Upper lobe of left lung (tissue), 6 donors: ENCODE results near the gene ANKRD44. TPM values are rescaled to one million over a fixed set of nuclear protein-coding genes. Genes with fewer than 3 reads are reported as not detected.

ENCODE experiments used
- ATAC-seq, 2 donors: fragments of 200-7000 bp; cut with Tn5 transposase; one replicate each; pipeline ENCODE4 v1.9.1; 2022; ENCODE audit warnings: mild to moderate bottlenecking in 2 of 2, moderate library complexity in 2 of 2; ENCODE audit not compliant: low FRiP score in 2 of 2
- DNase-seq, 2 donors: peaks; one replicate each; pipeline ENCODE4 v3.0.0-alpha.2; 2019 to 2020
- H3K27ac ChIP-seq, 4 donors: fragments of 200-600 bp; sonication (generic); one replicate each; pipeline ENCODE4 v1.5.1; 2016 to 2019
- H3K27me3 ChIP-seq, 4 donors: fragments of 200-600 bp; sonication (generic); one replicate each; pipeline ENCODE4 v1.5.1; 2017 to 2019
- H3K36me3 ChIP-seq, 4 donors: fragments of 200-600 bp; sonication (generic); one replicate each; pipeline ENCODE4 v1.5.1; 2016 to 2019
- H3K4me1 ChIP-seq, 4 donors: fragments of 200-600 bp; sonication (generic); one replicate each; pipeline ENCODE4 v1.5.1; 2018 to 2019
- H3K4me3 ChIP-seq, 4 donors: fragments of 200-600 bp; sonication (generic); one replicate each; pipeline ENCODE4 v1.5.1; 2017 to 2019; ENCODE audit warnings: mild to moderate bottlenecking in 2 of 4, moderate library complexity in 1 of 4
- H3K9me3 ChIP-seq, 4 donors: fragments of 200-600 bp; sonication (generic); one replicate each; pipeline ENCODE4 v1.5.1; 2018 to 2019
- EP300 ChIP-seq, 4 donors: sonication (generic); formaldehyde crosslinking; IDR thresholded peaks; one replicate each; pipeline ENCODE4 v1.5.1; 2017; ENCODE audit warnings: antibody characterized with exemption in 4 of 4, control low read depth in 2 of 4
- POLR2A ChIP-seq, 4 donors: fragments of 450-650 bp; IDR thresholded peaks; one replicate each; pipeline ENCODE4 v1.5.1; 2016 to 2017; ENCODE audit warnings: antibody characterized with exemption in 4 of 4, mild to moderate bottlenecking in 2 of 4
- POLR2AphosphoS5 ChIP-seq, 2 donors: sonication (generic); formaldehyde crosslinking; IDR thresholded peaks; one replicate each; pipeline ENCODE4 v1.5.1; 2017; ENCODE audit warnings: antibody characterized with exemption in 2 of 2
- WGBS, 2 donors: methylation state at CpG; one replicate each; pipeline ENCODE4 v1.1.5; 2017 to 2018; 5-methylcytosine and 5-hydroxymethylcytosine counted together
- total RNA-seq, 6 donors: library from RNA; depleted of rRNA in 4 of 6; stranded (reverse); fragments of >200 nt in 4 of 6; gene quantifications; one replicate each; pipeline versions ENCODE4 v1.1.0 to v1.2.1, GENCODE V29; 2016 to 2021
- TF ChIP-seq, protein P1 (sequence below), 6 experiments: fragments of 450-650 bp in 4 of 6; fragments of 200-600 bp in 2 of 6; sonication (generic) in 2 of 6; IDR thresholded peaks; one replicate each; pipeline ENCODE4 v1.5.1; 2016 to 2019; ENCODE audit warnings: antibody characterized with exemption in 6 of 6
- donor health status: DM: no; HTN: no; CAD: no; lungs with moderate emphysema.
- donor health status: DM: no; HTN: yes; CAD: no; lungs with severe emphysema.

ANKRD44 gene
- total RNA-seq, 6 donors from 2014 or later = 41.0 to 91.1 (median 61.7) TPM

DNA sequence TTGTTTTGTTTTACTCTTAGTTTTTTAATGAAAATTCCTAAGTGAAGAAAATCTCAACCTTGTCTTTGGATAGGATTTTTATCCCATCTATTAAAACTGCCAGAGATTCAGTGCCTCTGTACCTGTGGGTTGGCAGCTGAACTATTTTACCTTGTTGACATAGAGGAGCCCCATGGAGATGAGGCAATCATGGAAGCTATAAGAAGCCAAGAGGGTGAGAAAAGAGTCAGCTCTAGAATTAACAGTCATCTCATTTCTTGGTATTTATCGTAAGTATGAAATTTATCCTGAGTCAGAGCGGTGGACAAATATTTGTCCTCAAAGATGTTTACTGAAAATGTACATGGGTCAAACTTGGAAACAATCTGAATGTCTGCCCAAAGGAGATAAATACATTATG is 348.3 kb downstream of the ANKRD44 start:
- DNase-seq (no peak), ATAC-seq (no peak)
- H3K27ac ChIP-seq = no peak overlapping the region
- no peaks in the 10 kb centered on the region for H3K9me3 ChIP-seq
- TF ChIP-seq, protein P1, sequence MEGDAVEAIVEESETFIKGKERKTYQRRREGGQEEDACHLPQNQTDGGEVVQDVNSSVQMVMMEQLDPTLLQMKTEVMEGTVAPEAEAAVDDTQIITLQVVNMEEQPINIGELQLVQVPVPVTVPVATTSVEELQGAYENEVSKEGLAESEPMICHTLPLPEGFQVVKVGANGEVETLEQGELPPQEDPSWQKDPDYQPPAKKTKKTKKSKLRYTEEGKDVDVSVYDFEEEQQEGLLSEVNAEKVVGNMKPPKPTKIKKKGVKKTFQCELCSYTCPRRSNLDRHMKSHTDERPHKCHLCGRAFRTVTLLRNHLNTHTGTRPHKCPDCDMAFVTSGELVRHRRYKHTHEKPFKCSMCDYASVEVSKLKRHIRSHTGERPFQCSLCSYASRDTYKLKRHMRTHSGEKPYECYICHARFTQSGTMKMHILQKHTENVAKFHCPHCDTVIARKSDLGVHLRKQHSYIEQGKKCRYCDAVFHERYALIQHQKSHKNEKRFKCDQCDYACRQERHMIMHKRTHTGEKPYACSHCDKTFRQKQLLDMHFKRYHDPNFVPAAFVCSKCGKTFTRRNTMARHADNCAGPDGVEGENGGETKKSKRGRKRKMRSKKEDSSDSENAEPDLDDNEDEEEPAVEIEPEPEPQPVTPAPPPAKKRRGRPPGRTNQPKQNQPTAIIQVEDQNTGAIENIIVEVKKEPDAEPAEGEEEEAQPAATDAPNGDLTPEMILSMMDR (IDR thresholded peaks at IDR 0.05) = no peak
- TF ChIP-seq POLR2AphosphoS5 (IDR thresholded peaks at IDR 0.05) (no peak), EP300 (IDR thresholded peaks at IDR 0.05) (no peak), POLR2A (IDR thresholded peaks at IDR 0.05) (no peak)
- WGBS, 2 donors = 87 to 95% methylated on average over 2 of the region's 2 CpGs
- H3K27me3 ChIP-seq = no peaks in the 10 kb centered on the region
- H3K4me1 ChIP-seq = peaks cover 0 to 5% (median 0%) of the 10 kb centered on the region in 4 donors
- H3K4me3 ChIP-seq = no peak overlapping the region
- no peaks in the 10 kb centered on the region for H3K36me3 ChIP-seq

DNA sequence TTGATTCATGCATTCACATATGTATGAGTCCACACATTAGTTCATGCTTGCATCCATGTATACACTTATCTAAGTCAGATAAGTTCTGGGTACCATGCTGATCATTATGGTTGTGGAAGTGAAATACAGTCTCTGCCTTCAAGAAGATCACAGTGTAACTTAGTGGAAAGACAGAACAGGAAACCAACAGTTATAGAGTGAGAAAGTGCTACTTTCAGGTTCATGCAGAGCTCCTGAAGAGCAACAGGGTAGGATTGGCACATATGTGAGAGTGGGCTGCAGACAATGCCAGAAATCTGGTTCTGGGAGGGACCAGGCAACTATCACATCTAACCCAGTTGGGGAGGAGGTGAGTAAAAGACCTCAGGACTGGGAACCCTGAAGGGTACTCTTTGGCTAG is 348.7 kb downstream of the ANKRD44 start:
- Histone ChIP-seq H3K27me3 (no peaks in the 10 kb centered on the region), H3K27ac (no peak overlapping the region), H3K4me3 (no peak overlapping the region), H3K36me3 (no peaks in the 10 kb centered on the region), H3K4me1 (peaks cover 0 to 5% (median 0%) of the 10 kb centered on the region in 4 donors), H3K9me3 (no peaks in the 10 kb centered on the region)
- DNase-seq = no peak
- ATAC-seq = no peak
- TF ChIP-seq, protein P1 (IDR thresholded peaks at IDR 0.05) = no peak
- TF ChIP-seq EP300 (IDR thresholded peaks at IDR 0.05) (no peak), POLR2A (IDR thresholded peaks at IDR 0.05) (no peak), POLR2AphosphoS5 (IDR thresholded peaks at IDR 0.05) (no peak)

DNA sequence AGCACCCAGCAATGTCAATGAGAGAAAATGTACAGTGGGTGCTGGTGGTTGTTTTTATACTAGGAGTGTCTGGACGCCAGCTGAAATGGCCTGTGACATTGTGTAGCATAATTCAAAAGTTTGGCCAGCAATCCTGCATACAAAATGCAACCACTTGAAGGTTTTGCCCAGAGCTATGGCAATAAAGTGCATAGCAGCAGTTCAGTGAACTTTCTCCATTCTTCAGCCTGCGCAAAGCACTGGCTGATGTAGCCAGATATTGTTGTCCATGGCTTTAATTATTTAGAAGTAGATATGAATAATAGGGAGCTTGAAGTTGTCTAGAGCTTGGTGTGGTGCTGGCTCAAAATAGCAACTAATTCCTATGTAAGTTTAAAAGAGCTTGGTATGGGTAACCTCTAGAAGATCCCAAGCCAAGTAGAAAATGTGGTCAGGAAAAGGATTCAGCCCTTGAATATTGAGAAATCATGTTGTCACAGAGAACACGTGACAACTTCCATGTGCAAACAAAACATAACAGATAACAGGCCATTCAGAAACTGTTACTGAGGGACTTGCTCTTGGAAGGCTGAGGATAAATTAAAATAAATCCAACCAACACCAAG is 350.7 kb downstream of the ANKRD44 start:
- no peaks in the 10 kb centered on the region for H3K9me3 ChIP-seq
- DNase-seq (no peak), ATAC-seq (no peak)
- 58 to 68% methylated on average over 3 of the region's 3 CpGs for WGBS, 2 donors
- TF ChIP-seq POLR2AphosphoS5 (IDR thresholded peaks at IDR 0.05) (no peak), POLR2A (IDR thresholded peaks at IDR 0.05) (no peak), EP300 (IDR thresholded peaks at IDR 0.05) (no peak)
- TF ChIP-seq, protein P1 (IDR thresholded peaks at IDR 0.05) = no peak
- H3K4me1 ChIP-seq = peaks cover 0 to 5% (median 0%) of the 10 kb centered on the region in 4 donors
- H3K4me3 ChIP-seq = no peak overlapping the region
- H3K27ac ChIP-seq = peak overlapping the region in 1 of 4 donors; percentile 22
- H3K36me3 ChIP-seq = no peaks in the 10 kb centered on the region
- no peaks in the 10 kb centered on the region for H3K27me3 ChIP-seq

DNA sequence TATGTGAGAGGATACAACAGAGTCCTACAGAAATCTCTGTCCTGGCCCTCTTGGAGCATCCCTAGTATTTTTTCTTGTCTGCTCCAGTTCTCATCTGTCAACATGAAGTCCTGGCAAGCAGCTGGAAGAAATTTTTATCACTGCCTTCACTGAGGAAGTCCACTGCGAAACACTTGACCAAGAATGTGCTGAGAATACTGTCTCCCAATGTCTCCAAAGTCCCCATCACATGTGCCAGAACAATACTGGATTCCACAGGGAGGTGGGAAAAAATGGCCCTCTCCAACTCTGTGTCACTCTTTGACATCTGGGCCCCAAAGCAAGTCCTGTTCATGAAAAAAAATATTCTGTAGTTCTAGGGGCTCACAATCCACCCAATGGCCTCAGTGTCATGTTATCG is 351.3 kb downstream of the ANKRD44 start:
- no peaks in the 10 kb centered on the region for H3K9me3 ChIP-seq
- ATAC-seq (no peak), DNase-seq (no peak)
- WGBS, 2 donors = 92 to 94% methylated on average over 2 of the region's 2 CpGs
- no peaks in the 10 kb centered on the region for H3K36me3 ChIP-seq
- no peak for TF ChIP-seq POLR2A (IDR thresholded peaks at IDR 0.05)
- no peak for TF ChIP-seq EP300 (IDR thresholded peaks at IDR 0.05)
- TF ChIP-seq POLR2AphosphoS5 (IDR thresholded peaks at IDR 0.05) = no peak
- TF ChIP-seq, protein P1 (IDR thresholded peaks at IDR 0.05) = no peak
- no peak overlapping the region for H3K4me3 ChIP-seq
- peak overlapping the region in 1 of 4 donors; percentile 22 for H3K27ac ChIP-seq
- H3K4me1 ChIP-seq = peaks cover 0 to 5% (median 0%) of the 10 kb centered on the region in 4 donors
- no peaks in the 10 kb centered on the region for H3K27me3 ChIP-seq
